ENCODE results near the gene SPRR2F.
"Not testable (repeated sequence)": the region's sequence is repeated elsewhere in the genome, so short reads cannot be mapped to it uniquely, and the experiment has no call there.

The SPRR2F gene

GRCh38 chr1:153133267-153133666, 20.0 kb upstream of the SPRR2F start:
- Histone ChIP-seq H3K27ac (replicated peaks) (no peak overlapping the region), H3K4me3 (replicated peaks; ENCODE audit: insufficient read depth, low read length) (no peak overlapping the region), H3K27me3 (ENCODE audit: insufficient read depth, poor library complexity, severe bottlenecking) (peaks cover 6% of the 10 kb centered on the region)
- TF ChIP-seq CTCF (IDR thresholded peaks at IDR 0.05; ENCODE audit: insufficient read depth, low read length) (no peak), SPI1 (IDR thresholded peaks at IDR 0.05; ENCODE audit: borderline replicate concordance, low read depth) (no peak), POLR2AphosphoS5 (IDR thresholded peaks at IDR 0.05; ENCODE audit: low read depth) (no peak), GABPA (IDR thresholded peaks at IDR 0.05; ENCODE audit: low read depth) (no peak)
- TF ChIP-seq, protein P1, sequence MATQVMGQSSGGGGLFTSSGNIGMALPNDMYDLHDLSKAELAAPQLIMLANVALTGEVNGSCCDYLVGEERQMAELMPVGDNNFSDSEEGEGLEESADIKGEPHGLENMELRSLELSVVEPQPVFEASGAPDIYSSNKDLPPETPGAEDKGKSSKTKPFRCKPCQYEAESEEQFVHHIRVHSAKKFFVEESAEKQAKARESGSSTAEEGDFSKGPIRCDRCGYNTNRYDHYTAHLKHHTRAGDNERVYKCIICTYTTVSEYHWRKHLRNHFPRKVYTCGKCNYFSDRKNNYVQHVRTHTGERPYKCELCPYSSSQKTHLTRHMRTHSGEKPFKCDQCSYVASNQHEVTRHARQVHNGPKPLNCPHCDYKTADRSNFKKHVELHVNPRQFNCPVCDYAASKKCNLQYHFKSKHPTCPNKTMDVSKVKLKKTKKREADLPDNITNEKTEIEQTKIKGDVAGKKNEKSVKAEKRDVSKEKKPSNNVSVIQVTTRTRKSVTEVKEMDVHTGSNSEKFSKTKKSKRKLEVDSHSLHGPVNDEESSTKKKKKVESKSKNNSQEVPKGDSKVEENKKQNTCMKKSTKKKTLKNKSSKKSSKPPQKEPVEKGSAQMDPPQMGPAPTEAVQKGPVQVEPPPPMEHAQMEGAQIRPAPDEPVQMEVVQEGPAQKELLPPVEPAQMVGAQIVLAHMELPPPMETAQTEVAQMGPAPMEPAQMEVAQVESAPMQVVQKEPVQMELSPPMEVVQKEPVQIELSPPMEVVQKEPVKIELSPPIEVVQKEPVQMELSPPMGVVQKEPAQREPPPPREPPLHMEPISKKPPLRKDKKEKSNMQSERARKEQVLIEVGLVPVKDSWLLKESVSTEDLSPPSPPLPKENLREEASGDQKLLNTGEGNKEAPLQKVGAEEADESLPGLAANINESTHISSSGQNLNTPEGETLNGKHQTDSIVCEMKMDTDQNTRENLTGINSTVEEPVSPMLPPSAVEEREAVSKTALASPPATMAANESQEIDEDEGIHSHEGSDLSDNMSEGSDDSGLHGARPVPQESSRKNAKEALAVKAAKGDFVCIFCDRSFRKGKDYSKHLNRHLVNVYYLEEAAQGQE (IDR thresholded peaks at IDR 0.05; ENCODE audit: insufficient replicate concordance, low read depth): no peak
- DNase-seq (ENCODE audit: low read depth in 1 of 2, low spot score in 1 of 2): no peak

GRCh38 chr1:153128688-153129087, 15.4 kb upstream of the SPRR2F start:
- not testable (repeated sequence) for H3K27me3 ChIP-seq (ENCODE audit: insufficient read depth, poor library complexity, severe bottlenecking); DNase-seq (ENCODE audit: low read depth in 1 of 2, low spot score in 1 of 2); H3K27ac ChIP-seq (replicated peaks)

GRCh38 chr1:153127296-153127695, 14.0 kb upstream of the SPRR2F start:
- TF ChIP-seq, protein P1 (IDR thresholded peaks at IDR 0.05; ENCODE audit: insufficient replicate concordance, low read depth): no peak
- TF ChIP-seq SPI1 (IDR thresholded peaks at IDR 0.05; ENCODE audit: borderline replicate concordance, low read depth) (no peak), POLR2AphosphoS5 (IDR thresholded peaks at IDR 0.05; ENCODE audit: low read depth) (no peak), GABPA (IDR thresholded peaks at IDR 0.05; ENCODE audit: low read depth) (no peak), CTCF (IDR thresholded peaks at IDR 0.05; ENCODE audit: insufficient read depth, low read length) (no peak)
- no peak for DNase-seq (ENCODE audit: low read depth in 1 of 2, low spot score in 1 of 2)
- Histone ChIP-seq H3K27me3 (ENCODE audit: insufficient read depth, poor library complexity, severe bottlenecking) (no peaks in the 10 kb centered on the region), H3K4me3 (replicated peaks; ENCODE audit: insufficient read depth, low read length) (no peak overlapping the region), H3K27ac (replicated peaks) (no peak overlapping the region)

More at GRCh38 chr1:153128688-153129087, 15.4 kb upstream of the SPRR2F start:
- not testable (repeated sequence) for H3K4me3 ChIP-seq (replicated peaks; ENCODE audit: insufficient read depth, low read length)

GRCh38 chr1:153125536-153125935, 12.2 kb upstream of the SPRR2F start:
- DNase-seq (ENCODE audit: low read depth in 1 of 2, low spot score in 1 of 2): no peak
- H3K27me3 ChIP-seq (ENCODE audit: insufficient read depth, poor library complexity, severe bottlenecking): peaks cover 2% of the 10 kb centered on the region
- H3K27ac ChIP-seq (replicated peaks): no peak overlapping the region
- no peak overlapping the region for H3K4me3 ChIP-seq (replicated peaks; ENCODE audit: insufficient read depth, low read length)
- TF ChIP-seq, protein P1 (IDR thresholded peaks at IDR 0.05; ENCODE audit: insufficient replicate concordance, low read depth): no peak
- TF ChIP-seq GABPA (IDR thresholded peaks at IDR 0.05; ENCODE audit: low read depth): no peak
- TF ChIP-seq POLR2AphosphoS5 (IDR thresholded peaks at IDR 0.05; ENCODE audit: low read depth): no peak
- no peak for TF ChIP-seq CTCF (IDR thresholded peaks at IDR 0.05; ENCODE audit: insufficient read depth, low read length)
- no peak for TF ChIP-seq SPI1 (IDR thresholded peaks at IDR 0.05; ENCODE audit: borderline replicate concordance, low read depth)

DNA sequence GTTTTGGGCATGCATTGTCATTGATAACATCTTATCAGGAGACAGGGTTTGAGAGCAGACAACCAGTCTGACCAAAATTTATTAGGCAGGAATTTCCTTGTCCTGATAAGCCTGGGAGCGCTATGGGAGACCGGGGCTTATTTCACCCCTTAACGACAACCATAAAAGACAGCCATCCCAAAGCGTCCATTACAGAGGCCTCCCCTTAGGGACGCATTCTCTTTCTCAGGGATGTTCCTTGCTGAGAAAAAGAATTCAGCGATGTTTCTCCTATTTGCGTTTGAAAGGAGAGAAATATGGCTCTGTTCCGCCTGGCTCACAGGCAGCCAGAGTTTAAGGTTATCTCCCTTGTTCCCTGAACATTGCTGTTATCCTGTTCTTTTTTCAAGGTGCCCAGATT, 10.5 kb upstream of the SPRR2F start:
- H3K27ac ChIP-seq (replicated peaks); DNase-seq (ENCODE audit: low read depth in 1 of 2, low spot score in 1 of 2); H3K4me3 ChIP-seq (replicated peaks; ENCODE audit: insufficient read depth, low read length); H3K27me3 ChIP-seq (ENCODE audit: insufficient read depth, poor library complexity, severe bottlenecking): not testable (repeated sequence)
